GM21528 (cell line): Measurements from ENCODE around the gene TPGS1.

Experiments
- ATAC-seq: cut with Tn5 transposase; IDR thresholded peaks from one replicate; pipeline ENCODE4 v1.9.1; 2021; ENCODE audit warnings: mild to moderate bottlenecking, moderate library complexity; ENCODE audit not compliant: unreplicated experiment, low FRiP score

The TPGS1 gene

DNA sequence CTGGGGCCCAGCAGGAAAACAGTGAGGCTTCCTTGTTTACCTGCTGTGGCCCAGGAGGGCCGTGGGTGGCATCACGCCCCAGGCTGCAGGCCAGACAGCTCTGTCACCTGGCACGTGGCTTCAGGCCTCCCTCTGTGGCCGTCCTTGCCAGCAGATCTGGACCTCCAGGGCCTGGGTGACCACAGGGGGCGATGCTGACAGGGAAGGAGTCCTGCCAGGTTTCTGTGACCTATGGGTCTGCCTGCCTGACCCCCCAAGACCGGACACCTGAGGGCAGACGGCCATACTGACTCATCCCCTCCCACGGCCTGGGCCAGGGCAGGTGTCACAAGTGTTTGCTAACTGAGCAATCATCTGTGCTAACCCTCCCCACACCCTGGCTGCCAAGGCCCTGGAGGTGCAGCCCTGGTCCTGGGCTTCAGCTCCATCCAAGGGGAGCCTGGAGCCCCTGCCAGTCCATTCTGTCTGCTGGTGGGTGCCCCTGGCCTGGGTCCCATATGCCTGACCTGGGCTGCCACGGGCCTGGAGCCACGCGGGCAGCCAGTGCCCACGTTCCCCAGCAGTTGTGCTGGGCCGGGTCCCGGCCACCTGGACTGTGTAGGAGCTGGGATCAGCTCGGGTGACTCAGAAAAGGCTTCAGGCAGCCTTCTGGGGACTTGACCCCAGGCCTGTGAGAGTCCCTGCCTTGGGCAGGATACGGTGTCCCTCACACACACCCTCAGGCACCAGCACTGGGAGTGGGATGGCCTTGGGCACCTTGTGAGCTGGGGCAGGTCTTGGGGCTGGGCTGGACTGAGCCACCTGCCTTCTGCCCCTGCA is 27.9 kb downstream of the TPGS1 start:
- no peak for ATAC-seq

DNA sequence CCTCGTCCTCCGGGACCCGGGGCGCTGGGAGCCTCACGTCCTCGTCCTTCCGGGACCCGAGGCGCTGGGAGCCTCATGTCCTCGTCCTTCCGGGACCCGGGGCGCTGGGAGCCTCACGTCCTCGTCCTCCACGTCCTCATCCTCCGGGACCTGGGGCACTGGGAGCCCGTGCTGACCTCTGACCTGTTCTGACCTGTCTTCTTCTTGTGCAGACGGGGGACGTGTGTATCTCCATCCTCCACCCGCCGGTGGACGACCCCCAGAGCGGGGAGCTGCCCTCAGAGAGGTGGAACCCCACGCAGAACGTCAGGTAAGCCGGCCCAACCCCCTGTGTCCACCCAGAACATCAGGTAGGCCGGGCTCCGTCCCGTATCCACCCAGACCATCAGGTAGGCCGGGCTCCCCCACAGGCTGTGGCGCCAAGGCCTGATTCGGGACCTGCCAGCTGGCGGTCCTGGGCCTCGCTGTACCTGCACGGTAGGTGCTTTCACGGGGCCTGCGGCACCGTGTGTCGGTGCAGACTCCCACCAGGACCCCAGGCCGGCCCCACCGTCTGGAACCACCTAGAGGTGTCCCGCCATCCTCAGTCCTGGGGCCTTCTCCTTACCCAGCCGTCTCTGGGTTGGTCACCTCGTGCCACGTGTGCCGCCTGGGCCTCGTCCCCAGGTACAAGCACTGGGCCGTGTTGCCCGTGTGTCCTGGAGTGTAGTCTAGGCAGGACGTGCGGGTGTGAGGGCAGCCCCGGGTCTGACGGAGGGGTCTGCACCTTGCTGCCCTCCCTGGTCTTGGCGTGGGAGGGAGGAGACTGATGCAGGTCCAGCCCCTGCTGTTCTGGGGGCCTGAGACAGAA is 29.0 kb downstream of the TPGS1 start:
- no peak for ATAC-seq

DNA sequence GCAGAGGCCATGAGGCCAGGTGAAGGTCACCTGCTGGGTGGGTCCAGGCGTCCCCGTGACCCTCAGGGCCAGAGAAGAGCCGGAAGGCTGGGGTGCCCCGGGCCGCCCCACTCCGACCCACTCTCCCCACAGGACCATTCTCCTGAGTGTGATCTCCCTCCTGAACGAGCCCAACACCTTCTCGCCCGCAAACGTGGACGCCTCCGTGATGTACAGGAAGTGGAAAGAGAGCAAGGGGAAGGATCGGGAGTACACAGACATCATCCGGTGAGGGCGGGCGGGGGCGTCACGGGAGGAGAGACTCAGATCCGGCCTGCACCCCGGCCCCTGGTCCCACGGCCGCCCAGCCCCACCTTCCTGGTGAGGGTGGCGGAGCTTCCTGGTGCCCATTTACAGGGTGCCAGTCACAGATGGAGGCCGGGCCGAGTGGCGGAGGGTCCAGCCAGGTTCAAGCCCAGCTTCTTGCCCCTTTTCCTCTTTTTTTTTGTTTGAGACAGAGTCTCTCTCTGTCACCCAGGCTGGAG is 29.6 kb downstream of the TPGS1 start:
- ATAC-seq, result no peak

DNA sequence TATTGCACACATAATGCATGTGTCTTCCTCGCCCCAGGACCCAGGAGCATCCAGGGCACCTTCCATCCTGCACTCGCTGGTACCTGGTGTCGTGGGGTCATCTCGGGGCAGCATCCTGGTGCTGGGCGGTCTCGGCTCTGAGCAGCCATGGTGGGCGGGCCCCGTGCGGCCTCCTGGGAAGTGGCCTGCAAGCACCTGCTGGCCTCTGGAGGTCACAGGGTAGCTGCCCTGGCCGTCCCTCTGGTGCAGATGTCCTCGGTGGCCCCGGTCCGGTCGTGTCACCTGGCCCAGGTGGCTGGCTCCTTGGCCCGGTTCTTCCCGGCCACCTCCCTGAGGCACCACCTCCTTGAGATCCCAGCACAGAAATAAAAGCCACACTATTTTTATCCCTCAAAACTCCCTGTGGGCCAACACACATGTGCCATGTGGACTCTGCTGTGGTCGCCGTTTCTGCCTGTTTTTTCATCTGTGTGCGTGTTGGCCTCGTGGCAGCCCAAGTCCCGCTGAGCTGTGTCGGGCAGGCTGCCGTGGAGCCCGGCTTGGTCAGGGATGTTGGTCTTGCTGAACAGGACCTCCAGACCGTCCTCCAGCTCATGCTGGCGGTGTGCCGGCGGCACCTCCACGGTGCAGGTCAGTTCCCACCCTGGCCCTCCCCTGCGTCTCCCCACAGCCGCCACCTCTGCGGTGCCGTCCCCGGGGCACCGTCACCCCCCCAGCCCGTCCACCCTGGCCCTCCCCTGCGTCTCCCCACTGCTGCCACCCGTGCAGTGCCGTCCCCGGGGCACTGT is 31.5 kb downstream of the TPGS1 start:
- ATAC-seq, result no peak

DNA sequence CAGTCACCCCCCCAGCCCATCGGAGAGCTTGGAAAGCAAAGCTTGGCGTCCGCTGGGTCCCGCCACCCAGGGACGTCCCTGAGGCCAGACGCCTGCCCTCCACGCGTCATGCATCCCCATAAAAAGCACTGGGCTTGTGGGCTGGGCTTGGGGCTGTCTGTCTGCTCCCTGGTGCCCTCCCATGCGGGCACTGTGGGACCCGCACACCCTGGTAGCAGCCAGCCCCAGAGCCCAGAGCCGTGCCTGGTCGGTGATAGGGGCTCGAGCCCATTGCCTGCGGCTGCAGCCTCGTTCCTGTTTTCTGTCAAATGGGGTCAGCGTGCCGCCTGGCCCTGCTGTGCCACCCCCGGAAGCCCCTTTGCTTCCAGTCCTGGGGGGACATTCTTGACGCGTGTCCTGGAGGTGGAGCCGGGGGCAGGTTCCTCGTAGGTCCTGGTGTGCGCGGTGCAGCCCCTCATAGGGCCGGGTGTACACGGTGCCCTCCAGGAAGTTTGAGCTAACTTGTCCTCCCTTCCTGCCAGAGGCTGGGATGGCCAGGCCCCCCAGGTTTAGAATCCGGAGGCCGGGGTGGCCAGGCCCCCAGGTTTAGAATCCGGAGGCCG is 32.2 kb downstream of the TPGS1 start:
- no peak for ATAC-seq

DNA sequence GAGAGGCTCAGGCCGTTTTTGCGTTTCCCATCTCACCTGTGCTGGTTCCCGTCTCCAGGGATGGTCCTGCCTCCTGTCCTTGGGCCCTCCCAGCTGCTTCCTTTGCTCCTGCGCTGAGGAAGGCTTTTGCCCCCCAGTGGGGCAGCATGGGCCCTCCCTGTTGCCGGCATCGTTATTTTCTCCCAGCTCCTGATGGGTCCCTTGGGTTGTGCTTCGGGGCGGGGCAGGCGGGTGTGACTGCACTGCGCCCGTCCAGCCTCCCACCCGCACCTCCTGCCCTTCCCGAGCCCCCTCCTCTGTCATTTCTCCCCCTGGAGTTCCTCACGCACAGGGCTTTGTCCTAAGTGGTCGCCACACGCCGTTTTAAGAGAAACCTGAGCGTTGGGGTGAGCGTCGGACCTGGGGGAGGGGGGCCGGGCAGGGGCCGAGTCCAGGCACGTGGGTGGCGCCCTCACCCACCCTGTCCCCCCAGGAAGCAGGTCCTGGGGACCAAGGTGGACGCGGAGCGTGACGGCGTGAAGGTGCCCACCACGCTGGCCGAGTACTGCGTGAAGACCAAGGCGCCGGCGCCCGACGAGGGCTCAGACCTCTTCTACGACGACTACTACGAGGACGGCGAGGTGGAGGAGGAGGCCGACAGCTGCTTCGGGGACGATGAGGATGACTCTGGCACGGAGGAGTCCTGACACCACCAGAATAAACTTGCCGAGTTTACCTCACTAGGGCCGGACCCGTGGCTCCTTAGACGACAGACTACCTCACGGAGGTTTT is 33.8 kb downstream of the TPGS1 start:
- no peak for ATAC-seq

DNA sequence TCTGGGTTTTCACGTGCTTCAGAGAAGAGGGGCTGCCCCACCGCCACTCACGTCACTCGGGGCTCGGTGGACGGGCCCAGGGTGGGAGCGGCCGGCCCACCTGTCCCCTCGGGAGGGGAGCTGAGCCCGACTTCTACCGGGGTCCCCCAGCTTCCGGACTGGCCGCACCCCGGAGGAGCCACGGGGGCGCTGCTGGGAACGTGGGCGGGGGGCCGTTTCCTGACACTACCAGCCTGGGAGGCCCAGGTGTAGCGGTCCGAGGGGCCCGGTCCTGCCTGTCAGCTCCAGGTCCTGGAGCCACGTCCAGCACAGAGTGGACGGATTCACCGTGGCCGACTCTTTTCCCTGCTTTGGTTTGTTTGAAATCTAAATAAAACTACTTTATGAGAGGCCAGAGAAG is 34.4 kb downstream of the TPGS1 start:
- no peak for ATAC-seq

DNA sequence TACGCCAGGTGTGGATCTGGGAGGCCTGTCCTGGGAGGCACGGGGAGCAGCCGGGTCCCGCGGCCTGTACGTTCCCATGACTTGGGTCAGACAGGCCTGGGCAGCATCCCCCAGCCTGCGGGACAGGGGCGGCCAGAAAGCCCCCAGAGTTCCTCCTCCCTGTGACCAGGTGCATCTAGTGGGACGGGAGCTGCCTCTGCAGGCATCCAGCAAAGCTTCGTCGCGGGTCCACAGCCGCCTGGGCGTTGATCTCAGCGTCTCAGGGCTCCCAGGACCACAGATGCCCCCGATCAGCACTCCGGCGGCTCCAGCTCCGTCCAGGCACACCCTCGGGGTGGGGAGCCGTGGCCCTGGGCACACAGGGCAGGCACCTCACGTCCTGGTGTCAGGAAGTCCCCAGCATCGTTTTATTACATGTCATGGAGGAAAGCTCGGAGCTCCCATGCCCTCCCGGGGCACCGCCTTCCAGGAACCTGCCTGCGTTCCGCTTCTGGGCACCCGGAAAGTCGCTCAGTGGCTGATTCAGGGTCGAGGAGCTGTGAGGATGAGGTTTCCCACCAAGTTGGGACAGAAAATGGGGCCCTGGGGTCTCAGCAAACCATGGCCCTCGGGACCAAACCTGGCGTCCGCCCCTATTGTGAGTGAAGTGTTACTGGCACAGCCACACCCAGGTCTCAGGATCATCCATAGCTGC is 35.0 kb downstream of the TPGS1 start:
- ATAC-seq, result no peak

DNA sequence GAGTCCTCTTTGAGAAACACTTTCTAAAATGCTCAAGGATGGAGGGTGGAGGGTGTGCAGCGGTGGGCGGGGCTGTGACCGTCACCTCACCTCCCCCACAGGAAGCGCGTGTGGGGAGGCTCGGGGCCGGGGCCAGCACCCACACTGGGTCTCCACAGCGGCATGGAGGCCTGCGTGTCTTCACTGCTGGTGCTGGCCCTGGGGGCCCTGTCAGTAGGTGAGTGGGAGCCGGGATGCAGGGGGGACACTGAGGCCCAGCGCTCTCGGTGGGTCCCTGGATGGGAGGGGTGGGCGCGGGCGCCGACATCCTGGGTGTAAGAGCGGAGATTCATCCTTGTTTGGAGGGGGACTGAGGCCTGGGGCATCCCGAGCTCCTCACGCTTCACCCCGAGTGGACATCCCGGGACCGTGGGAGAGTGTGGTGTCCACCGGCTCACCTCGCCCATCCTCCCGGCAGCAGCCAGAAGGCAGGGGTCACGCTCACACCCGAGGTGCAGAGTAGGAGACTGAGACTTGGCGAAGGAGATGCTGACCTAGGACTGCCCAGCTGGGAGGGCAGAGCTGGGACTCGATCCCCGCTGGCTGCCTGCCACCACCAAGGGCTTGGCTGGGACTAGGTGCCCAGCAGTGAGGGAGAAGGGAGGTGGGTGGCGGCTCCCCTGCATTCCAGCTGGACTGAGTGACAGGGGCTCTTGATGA is 36.8 kb downstream of the TPGS1 start, which contains the start of gene GZMM:
GZMM (plus strand) TSS at position 144 of the 699 bp plus-strand sequence; CDS start at position 163, 19 bp downstream.
- no peak for ATAC-seq

DNA sequence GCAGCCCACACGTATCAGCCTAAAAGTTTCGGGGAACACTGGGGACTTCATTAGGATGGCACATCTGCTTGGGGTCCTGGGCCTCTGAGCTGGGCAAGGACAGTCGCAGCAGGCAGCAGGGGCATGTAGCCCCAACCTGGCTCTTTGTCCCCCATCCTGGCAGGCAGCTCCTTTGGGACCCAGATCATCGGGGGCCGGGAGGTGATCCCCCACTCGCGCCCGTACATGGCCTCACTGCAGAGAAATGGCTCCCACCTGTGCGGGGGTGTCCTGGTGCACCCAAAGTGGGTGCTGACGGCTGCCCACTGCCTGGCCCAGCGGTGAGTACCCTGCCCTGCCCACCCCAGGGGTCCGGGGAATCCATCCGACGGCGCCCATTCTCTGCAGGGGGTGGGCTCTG is 39.8 kb downstream of the TPGS1 start:
- no peak for ATAC-seq

DNA sequence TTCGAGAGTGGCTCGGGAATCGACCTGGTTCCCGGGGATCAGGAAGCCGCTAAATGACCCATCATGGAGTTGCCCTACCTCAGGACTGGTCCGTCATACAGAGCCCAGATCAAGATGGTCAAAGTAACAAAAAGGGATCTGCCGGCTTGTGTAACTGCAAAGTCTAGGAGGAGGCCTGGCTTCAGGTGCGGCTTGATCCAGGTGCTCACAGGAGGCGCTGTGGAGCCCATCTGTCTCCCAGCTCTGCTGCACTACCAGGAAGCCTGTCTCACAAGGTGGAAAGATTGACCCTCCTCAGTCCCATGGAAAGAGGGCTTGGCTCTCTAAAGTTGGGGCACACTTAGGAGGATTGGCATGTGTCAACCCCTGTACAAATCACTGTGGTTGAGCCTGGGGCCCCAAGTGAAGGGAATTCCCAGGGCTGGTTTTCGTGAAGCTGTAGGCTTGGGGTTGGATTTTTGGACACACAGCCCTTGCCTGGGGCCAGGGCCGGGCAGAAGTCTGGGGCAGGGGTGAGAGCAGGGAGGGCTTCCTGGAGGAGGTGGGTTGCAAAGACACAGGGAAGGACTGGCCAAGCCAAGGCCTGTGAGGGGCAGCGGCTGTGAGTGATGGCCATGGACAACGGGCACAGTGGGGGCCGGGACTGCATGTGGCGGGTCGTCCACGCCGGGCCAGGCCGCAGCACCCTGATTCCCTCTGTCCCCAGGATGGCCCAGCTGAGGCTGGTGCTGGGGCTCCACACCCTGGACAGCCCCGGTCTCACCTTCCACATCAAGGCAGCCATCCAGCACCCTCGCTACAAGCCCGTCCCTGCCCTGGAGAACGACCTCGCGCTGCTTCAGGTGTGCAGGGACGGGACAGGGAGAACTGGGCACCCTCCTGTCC is 40.8 kb downstream of the TPGS1 start:
- ATAC-seq, result no peak

DNA sequence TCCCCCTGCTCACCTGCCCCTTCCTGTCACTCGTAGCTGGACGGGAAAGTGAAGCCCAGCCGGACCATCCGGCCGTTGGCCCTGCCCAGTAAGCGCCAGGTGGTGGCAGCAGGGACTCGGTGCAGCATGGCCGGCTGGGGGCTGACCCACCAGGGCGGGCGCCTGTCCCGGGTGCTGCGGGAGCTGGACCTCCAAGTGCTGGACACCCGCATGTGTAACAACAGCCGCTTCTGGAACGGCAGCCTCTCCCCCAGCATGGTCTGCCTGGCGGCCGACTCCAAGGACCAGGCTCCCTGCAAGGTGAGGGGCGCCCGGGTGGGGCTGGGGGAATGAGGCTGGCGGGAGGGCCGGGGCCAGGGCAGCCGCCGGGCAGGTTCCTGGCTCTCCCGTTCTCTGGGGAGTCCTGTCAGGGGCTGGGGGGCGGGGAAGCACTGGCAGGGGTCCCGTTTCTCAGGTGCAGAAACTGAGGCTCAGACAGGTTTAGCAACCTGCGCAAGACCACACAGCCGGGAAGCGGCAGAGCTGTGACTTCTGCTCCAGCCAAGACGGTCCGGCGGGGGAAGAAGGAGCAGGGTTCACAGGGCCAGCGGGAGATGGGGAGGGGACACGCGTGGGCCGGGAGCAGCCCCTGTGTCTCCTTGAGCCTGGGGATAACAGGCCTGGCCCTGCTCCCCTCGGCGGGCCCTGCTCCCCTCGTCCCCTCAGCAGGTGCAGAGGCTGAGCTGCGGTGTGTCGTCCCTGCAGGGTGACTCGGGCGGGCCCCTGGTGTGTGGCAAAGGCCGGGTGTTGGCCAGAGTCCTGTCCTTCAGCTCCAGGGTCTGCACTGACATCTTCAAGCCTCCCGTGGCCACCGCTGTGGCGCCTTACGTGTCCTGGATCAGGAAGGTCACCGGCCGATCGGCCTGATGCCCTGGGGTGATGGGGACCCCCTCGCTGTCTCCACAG is 41.9 kb downstream of the TPGS1 start:
- no peak for ATAC-seq

DNA sequence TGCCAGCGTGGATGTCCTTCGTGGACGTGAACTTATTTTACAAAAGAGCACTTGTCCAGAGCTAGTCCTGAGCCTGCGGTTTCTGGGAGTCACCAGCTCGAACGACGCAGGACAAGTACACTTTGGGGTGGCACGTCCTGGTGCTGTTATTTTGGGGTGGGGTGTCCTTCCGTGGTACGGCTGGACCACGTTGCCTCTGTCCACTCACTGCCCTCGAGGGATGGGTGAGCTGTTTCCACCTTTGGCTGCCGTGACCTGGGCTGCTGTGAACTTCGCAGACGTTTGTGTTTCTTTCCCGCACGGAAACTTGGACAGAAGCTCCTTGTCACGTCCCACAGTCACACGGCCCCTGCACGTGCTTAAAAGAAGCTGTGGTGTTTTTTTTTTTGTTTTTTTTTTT is 47.5 kb downstream of the TPGS1 start:
- ATAC-seq, result no peak

DNA sequence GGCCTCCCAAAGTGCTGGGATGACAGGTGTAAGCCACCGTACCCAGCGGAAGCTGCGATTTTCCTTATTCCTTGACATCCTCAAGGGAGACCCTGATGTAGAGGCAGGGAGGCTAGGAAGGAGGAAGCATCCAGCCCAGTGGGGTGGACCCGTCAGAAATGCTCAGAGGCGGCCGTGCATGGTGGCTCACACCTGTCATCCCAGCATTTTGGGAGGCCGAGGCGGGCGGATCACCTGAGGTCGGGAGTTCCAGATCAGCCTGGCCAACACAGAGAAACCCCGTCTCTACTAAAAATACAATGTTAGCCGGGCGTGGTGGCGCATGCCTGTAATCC is 48.1 kb downstream of the TPGS1 start:
- ATAC-seq, result no peak

DNA sequence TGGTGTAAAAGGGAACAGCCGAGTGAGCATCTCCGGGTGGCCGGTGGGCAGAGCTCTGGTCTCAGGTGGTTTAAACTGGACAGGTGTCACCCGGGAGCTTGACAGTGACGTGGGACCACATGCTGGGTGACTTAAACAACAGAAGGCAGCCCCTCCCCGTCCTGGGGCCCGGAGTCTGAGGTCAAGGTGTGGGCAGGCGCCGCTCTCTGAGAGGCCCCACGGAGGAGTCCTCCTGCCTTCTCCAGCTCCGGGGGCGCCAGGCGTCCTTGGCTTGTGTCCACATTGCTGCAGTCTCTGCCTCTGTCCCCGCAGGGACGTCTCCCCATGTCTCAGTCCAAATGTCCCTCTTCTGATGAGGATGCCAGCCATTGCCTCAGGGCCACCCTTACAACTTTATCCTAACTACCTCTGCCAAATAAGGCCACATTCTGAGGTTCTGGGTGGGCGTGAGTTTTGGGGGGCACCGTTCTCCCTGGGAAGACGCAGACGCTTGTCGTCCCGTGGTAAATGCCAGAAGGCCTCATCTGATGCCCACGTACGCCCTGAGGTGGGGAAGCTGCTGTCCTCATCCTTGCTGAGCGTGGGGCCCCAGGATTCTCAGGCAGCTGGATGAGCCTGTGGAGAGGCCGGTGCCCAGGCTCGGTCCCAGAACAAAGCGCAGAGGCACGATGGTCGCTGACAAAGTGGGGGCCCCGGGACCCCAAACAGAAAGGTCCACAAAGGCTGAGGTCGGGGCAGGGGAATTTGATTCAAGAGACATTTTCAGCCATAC is 49.5 kb downstream of the TPGS1 start:
- ATAC-seq, result no peak
